Vagina (tissue), 2 donors: ENCODE results near the gene B3GNT3.

Experiments
- CTCF ChIP-seq, 3 experiments: fragments of 450-650 bp in 2 of 3; fragments of 200-600 bp in 1 of 3; sonication (generic) in 1 of 3; IDR thresholded peaks; one replicate each; pipeline ENCODE4 v1.5.1; 2017 to 2019; ENCODE audit warnings: antibody characterized with exemption in 3 of 3, mild to moderate bottlenecking in 2 of 3, moderate library complexity in 2 of 3
- POLR2AphosphoS5 ChIP-seq, 2 donors: sonication (generic); formaldehyde crosslinking; IDR thresholded peaks; one replicate each; pipeline ENCODE4 v1.9.0; 2017; ENCODE audit warnings: antibody characterized with exemption in 2 of 2, mild to moderate bottlenecking in 2 of 2, low read depth in 1 of 2; ENCODE audit not compliant: insufficient read depth in 1 of 2

- TF ChIP-seq CTCF (IDR thresholded peaks at IDR 0.05), result no peak
- no peak for TF ChIP-seq POLR2AphosphoS5 (IDR thresholded peaks at IDR 0.05; ENCODE audit: insufficient read depth in 1 of 2, low read depth in 1 of 2)
Measured at GRCh38 chr19:17826508-17827056, 31.6 kb downstream of the B3GNT3 start.
